ENCODE measurements around the gene SEMA6A. TPM values are rescaled to one million over a fixed set of nuclear protein-coding genes. Genes with fewer than 3 reads are reported as not detected.
A peak's percentile ranks its signal among the peaks of the same experiment; 100 is the strongest.

The SEMA6A gene
- total RNA-seq, 2 donors from 2014 or later = 79.6 to 328 TPM

- H3K4me3 Mint-ChIP-seq = no peak overlapping the region
- 96 to 100% methylated on average over 5 of the region's 5 CpGs for WGBS, 2 experiments (ENCODE audit: insufficient coverage in 1 of 2, insufficient read length in 1 of 2)
- H3K27me3 Mint-ChIP-seq (ENCODE audit: insufficient read depth) = no peaks in the 10 kb centered on the region
- DNase-seq = no peak
- Histone ChIP-seq H3K9ac (ENCODE audit: extremely low read depth, low read length, poor library complexity, severe bottlenecking) (no peak overlapping the region), H3K4me3 (ENCODE audit: low read length) (no peak overlapping the region), H3K9me3 (ENCODE audit: control insufficient read depth, low read length) (peaks cover 20% of the 10 kb centered on the region), H3K36me3 (ENCODE audit: control insufficient read depth, insufficient read depth, low read length) (peaks cover 54% of the 10 kb centered on the region), H3K27me3 (ENCODE audit: control insufficient read depth, insufficient read depth, low read length, poor library complexity, severe bottlenecking) (no peaks in the 10 kb centered on the region), H3K27ac (ENCODE audit: low read depth, low read length) (no peak overlapping the region), H3K4me1 (ENCODE audit: control insufficient read depth, insufficient read depth, low read length) (no peaks in the 10 kb centered on the region)
- peaks cover 90% of the 10 kb centered on the region for H3K36me3 Mint-ChIP-seq (ENCODE audit: low read depth)
- no peak overlapping the region for H3K27ac Mint-ChIP-seq
- no peaks in the 10 kb centered on the region for H3K4me1 Mint-ChIP-seq
- no peak for TF ChIP-seq CTCF (conservative IDR thresholded peaks at IDR 0.05)
- H3K9me3 Mint-ChIP-seq = peaks cover 5% of the 10 kb centered on the region
These were observed 99.3 kb downstream of the SEMA6A start for GRCh38 chr5:116475338-116475737.

GRCh38 chr5:116473706-116474105 lies 100.9 kb downstream of the SEMA6A start:
- peaks cover 27% of the 10 kb centered on the region for H3K9me3 ChIP-seq (ENCODE audit: control insufficient read depth, low read length)
- no peaks in the 10 kb centered on the region for H3K27me3 ChIP-seq (ENCODE audit: control insufficient read depth, insufficient read depth, low read length, poor library complexity, severe bottlenecking)
- 91 to 100% methylated on average over 3 to 5 of the region's 5 CpGs for WGBS, 2 experiments (ENCODE audit: insufficient coverage in 1 of 2, insufficient read length in 1 of 2)
- no peak overlapping the region for H3K4me3 ChIP-seq (ENCODE audit: low read length)
- Mint-ChIP-seq H3K36me3 (ENCODE audit: low read depth) (peaks cover 89% of the 10 kb centered on the region), H3K27ac (peak overlapping the region; percentile 7), H3K4me1 (no peaks in the 10 kb centered on the region), H3K4me3 (no peak overlapping the region), H3K9me3 (peaks cover 5% of the 10 kb centered on the region), H3K27me3 (ENCODE audit: insufficient read depth) (no peaks in the 10 kb centered on the region)
- no peak overlapping the region for H3K27ac ChIP-seq (ENCODE audit: low read depth, low read length)
- DNase-seq = no peak
- TF ChIP-seq CTCF (conservative IDR thresholded peaks at IDR 0.05) = no peak
- H3K36me3 ChIP-seq (ENCODE audit: control insufficient read depth, insufficient read depth, low read length) = peaks cover 45% of the 10 kb centered on the region
- H3K9ac ChIP-seq (ENCODE audit: extremely low read depth, low read length, poor library complexity, severe bottlenecking) = no peak overlapping the region
- no peaks in the 10 kb centered on the region for H3K4me1 ChIP-seq (ENCODE audit: control insufficient read depth, insufficient read depth, low read length)

- peaks cover 89% of the 10 kb centered on the region for H3K36me3 Mint-ChIP-seq (ENCODE audit: low read depth)
- Histone ChIP-seq H3K9ac (ENCODE audit: extremely low read depth, low read length, poor library complexity, severe bottlenecking) (no peak overlapping the region), H3K9me3 (ENCODE audit: control insufficient read depth, low read length) (peaks cover 23% of the 10 kb centered on the region), H3K4me1 (ENCODE audit: control insufficient read depth, insufficient read depth, low read length) (no peaks in the 10 kb centered on the region), H3K27me3 (ENCODE audit: control insufficient read depth, insufficient read depth, low read length, poor library complexity, severe bottlenecking) (no peaks in the 10 kb centered on the region), H3K27ac (ENCODE audit: low read depth, low read length) (no peak overlapping the region), H3K36me3 (ENCODE audit: control insufficient read depth, insufficient read depth, low read length) (peaks cover 39% of the 10 kb centered on the region), H3K4me3 (ENCODE audit: low read length) (no peak overlapping the region)
- peaks cover 5% of the 10 kb centered on the region for H3K9me3 Mint-ChIP-seq
- H3K27me3 Mint-ChIP-seq (ENCODE audit: insufficient read depth) = no peaks in the 10 kb centered on the region
- no peak for DNase-seq
- 88 to 100% methylated on average over 1 to 3 of the region's 3 CpGs for WGBS, 2 experiments (ENCODE audit: insufficient coverage in 1 of 2, insufficient read length in 1 of 2)
- TF ChIP-seq CTCF (conservative IDR thresholded peaks at IDR 0.05) = peak; percentile 41
- no peak overlapping the region for H3K27ac Mint-ChIP-seq
- no peak overlapping the region for H3K4me3 Mint-ChIP-seq
- no peaks in the 10 kb centered on the region for H3K4me1 Mint-ChIP-seq
These were observed 102.3 kb downstream of the SEMA6A start for GRCh38 chr5:116472274-116472673.
